Measurements from ENCODE around the gene NACC2. TPM values are rescaled to one million over a fixed set of nuclear protein-coding genes. Genes with fewer than 3 reads are reported as not detected.

NACC2 gene
- total and polyA plus RNA-seq, 2 of the 8 experiments (the other 6 are each of a cell fraction or from before 2014, with no cell fraction given), result 8.3 to 14.0 TPM

DNA sequence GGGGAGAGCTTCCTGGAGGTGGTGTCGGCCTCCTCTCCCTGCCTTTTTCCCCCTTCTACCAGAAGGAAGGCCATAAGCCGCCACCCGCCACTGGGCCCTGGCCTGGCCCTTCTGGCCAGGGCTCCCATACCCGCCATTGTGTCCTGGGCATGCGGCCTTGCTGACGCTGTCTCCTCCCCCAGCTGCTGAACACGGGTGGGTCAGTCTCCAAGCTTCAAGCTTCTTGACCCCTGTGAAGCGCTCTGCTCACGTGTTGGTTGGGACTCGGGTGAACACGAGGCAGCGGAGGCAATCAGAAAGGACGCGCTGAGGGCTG, 109.7 kb downstream of the NACC2 start:
- H3K18ac ChIP-seq (ENCODE audit: extremely low read depth, low read length), result no peak overlapping the region
- H3K27me3 ChIP-seq (replicated peaks in 1 of 4; ENCODE audit: control insufficient read depth in 3 of 4, extremely low read depth in 1 of 4, insufficient read depth in 3 of 4, low read length in 3 of 4), result no peaks in the 10 kb centered on the region
- H2BK20ac ChIP-seq (ENCODE audit: low read length), result no peak overlapping the region
- no peak for TF ChIP-seq EP300 (IDR thresholded peaks at IDR 0.05; ENCODE audit: borderline replicate concordance in 1 of 2, low read depth in 2 of 2, low read length in 2 of 2)
- no peaks in the 10 kb centered on the region for H3K23me2 ChIP-seq (ENCODE audit: low read depth, low read length)
- peak overlapping the region; percentile 80; the same call in 1 of the 2 replicates for H4K8ac ChIP-seq (ENCODE audit: extremely low read depth, insufficient read depth, low read length)
- 82% methylated on average over 14 of the region's 14 CpGs; no CpG with 5 or more reads in 1 of the 2 experiments for WGBS, 2 experiments (ENCODE audit: extremely low coverage in 1 of 2, insufficient coverage in 1 of 2, insufficient read length in 1 of 2, insufficient replicate concordance in 2 of 2, low coverage in 1 of 2, low lambda C conversion rate in 2 of 2, missing lambda C conversion rate in 1 of 2)
- no peaks in the 10 kb centered on the region for H3K9me3 ChIP-seq (ENCODE audit: insufficient read depth in 2 of 2, low read depth in 1 of 2, low read length in 1 of 2)
- H2BK12ac ChIP-seq (ENCODE audit: low read depth, low read length), result no peak overlapping the region
- H3K4me3 ChIP-seq (ENCODE audit: extremely low read depth in 1 of 4, insufficient read depth in 2 of 4, low read depth in 3 of 4, low read length in 4 of 4), result no peak overlapping the region
- H3K4me1 ChIP-seq (replicated peaks in 1 of 4; ENCODE audit: control insufficient read depth in 3 of 4, insufficient read depth in 4 of 4, low read length in 3 of 4), result peaks cover 0 to 8% (median 5%) of the 10 kb centered on the region in 4 experiments; a peak in 5 of 7 replicates
- no peak overlapping the region for H3K9ac ChIP-seq (replicated peaks in 1 of 4; ENCODE audit: extremely low read depth in 1 of 4, low read depth in 3 of 4, low read length in 3 of 4)
- H3K79me2 ChIP-seq (ENCODE audit: control insufficient read depth in 1 of 2, insufficient read depth in 2 of 2, low read length in 2 of 2), result no peaks in the 10 kb centered on the region
- H4K91ac ChIP-seq (replicated peaks; ENCODE audit: insufficient read length, low read length), result no peak overlapping the region
- CTCF ChIA-PET (ENCODE audit: partially characterized antibody), result interaction anchor here (0.6 to 3.3 kb wide), 7 partner anchors 9 to 1083 kb away, joined by 3 to 20 read pairs (median 3); no protein-coding TSS in a partner anchor
- no peak overlapping the region for H2BK15ac ChIP-seq (ENCODE audit: low read length)
- POLR2A ChIA-PET (ENCODE audit: partially characterized antibody), result no interaction called here
- H2BK5ac ChIP-seq (ENCODE audit: low read depth, low read length), result no peak overlapping the region; the same call in 1 of the 2 replicates
- H3K14ac ChIP-seq (ENCODE audit: insufficient read length), result no peak overlapping the region
- FAIRE-seq, result no peak
- no peak overlapping the region; the same call in 1 of the 2 replicates for H2AK5ac ChIP-seq (ENCODE audit: low read depth, low read length)
- H3K56ac ChIP-seq (replicated peaks; ENCODE audit: insufficient read length, low read depth, low read length), result no peak overlapping the region
- no peak overlapping the region for H3K23ac ChIP-seq (ENCODE audit: insufficient read length)
- no peak overlapping the region for H2AFZ ChIP-seq (ENCODE audit: low read length)
- no peak overlapping the region for H3K27ac ChIP-seq (ENCODE audit: low read depth, low read length)
- no peaks in the 10 kb centered on the region for H3K79me1 ChIP-seq (ENCODE audit: low read depth, low read length)
- H4K20me1 ChIP-seq (replicated peaks in 1 of 2; ENCODE audit: control insufficient read depth in 1 of 2, insufficient read depth in 2 of 2, low read length in 2 of 2), result no peaks in the 10 kb centered on the region
- H4K5ac ChIP-seq (ENCODE audit: insufficient read length, low read depth, low read length), result no peak overlapping the region
- H3K4me2 ChIP-seq (ENCODE audit: insufficient read depth in 1 of 2, low read depth in 2 of 2, low read length in 2 of 2), result no peak overlapping the region
- H3K4ac ChIP-seq (replicated peaks; ENCODE audit: insufficient read length, low read depth, low read length), result peak overlapping the region; percentile 3
- H2BK120ac ChIP-seq (replicated peaks; ENCODE audit: low read depth, low read length), result no peak overlapping the region
- no peak for DNase-seq (ENCODE audit: low read depth in 1 of 2, low spot score in 2 of 2)
- no peaks in the 10 kb centered on the region for H3K36me3 ChIP-seq (ENCODE audit: control insufficient read depth in 2 of 4, insufficient read depth in 4 of 4, low read length in 3 of 4)
